ENCODE data around the gene IFITM2.

- no peak for TF ChIP-seq ZNF274 (IDR thresholded peaks at IDR 0.05; ENCODE audit: low read depth, low read length)
- TF ChIP-seq YY1 (IDR thresholded peaks at IDR 0.05; ENCODE audit: insufficient read depth, insufficient read length), result no peak
These were observed 16.9 kb upstream of the IFITM2 start for GRCh38 chr11:290621-291231.

Measured in NT2/D1 (cell line).